ENCODE results near the gene ZFP36L1.

ZFP36L1 gene

GRCh38 chr14:68792979-68793733 lies at the start of gene ZFP36L1:
Gene ZFP36L1 (minus strand): TSS chr14:68793067. CDS start chr14:68792938, 129 bp downstream.
- peak; percentile 73 to 88 for DNase-seq (ENCODE audit: low read depth in 2 of 2)

- no peak for DNase-seq (ENCODE audit: low read depth in 2 of 2)
Observed at GRCh38 chr14:68842298-68842697, 49.4 kb upstream of the ZFP36L1 start.

DNA sequence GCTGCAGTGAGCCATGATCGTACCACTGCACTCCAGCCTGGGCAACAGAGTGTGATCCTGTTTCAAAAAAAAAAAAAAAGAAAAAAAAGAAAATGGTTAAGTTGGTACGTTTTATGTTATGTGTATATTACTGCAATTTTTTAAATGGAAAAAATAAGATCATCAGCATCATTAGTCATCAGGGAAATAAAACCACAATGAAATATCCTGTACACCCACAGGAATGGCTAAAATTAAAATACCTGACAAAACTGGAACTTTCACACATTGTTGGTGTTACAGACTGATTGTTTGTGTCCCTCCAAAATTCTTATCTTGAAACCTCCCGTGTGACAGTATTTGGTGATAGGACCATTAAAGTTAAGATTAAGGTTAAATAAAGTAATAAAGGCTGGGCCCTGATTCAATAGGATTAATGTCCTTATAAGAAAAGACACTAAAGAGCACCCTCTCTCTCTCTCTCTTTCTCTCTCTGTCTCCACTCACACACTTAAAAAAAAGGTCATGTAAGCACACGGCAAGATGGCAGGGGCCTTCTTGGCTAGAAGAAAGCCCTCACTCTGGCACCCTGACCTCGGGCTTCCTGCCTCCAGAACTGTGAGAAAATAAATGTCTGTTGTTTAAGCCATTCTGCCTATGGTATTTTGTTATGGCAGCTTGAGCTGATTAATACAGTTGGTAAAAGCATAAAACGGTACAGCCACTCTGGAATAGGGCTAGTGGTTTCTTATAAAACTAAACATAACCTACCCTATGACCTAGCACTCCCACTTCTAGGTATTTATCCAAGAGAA lies 48.3 kb upstream of the ZFP36L1 start:
- DNase-seq (ENCODE audit: low read depth in 2 of 2) = no peak

GRCh38 chr14:68840454-68840853 lies 47.6 kb upstream of the ZFP36L1 start:
- no peak for DNase-seq (ENCODE audit: low read depth in 2 of 2)

- no peak for DNase-seq (ENCODE audit: low read depth in 2 of 2)
Observed at GRCh38 chr14:68836082-68836481, 43.2 kb upstream of the ZFP36L1 start.

DNA sequence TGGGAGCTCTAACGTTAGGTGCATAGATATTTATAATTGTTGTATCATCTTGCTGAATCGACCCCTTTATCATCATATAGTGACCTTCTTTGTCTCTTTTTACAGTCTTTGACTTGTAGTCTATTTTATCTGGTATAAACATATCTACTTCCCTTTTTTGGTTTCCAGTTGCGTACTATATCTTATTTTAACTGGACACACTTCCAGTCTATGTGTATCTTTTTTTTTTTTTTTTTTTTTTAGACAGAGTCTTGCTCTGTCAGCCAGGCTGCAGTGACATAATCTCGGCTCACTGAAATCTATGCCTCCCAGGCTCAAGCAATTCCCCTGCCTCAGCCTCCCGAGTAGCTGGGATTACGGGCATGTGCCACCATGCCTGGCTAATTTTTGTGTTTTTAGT lies 41.9 kb upstream of the ZFP36L1 start:
- DNase-seq (ENCODE audit: low read depth in 2 of 2) = no peak

DNA sequence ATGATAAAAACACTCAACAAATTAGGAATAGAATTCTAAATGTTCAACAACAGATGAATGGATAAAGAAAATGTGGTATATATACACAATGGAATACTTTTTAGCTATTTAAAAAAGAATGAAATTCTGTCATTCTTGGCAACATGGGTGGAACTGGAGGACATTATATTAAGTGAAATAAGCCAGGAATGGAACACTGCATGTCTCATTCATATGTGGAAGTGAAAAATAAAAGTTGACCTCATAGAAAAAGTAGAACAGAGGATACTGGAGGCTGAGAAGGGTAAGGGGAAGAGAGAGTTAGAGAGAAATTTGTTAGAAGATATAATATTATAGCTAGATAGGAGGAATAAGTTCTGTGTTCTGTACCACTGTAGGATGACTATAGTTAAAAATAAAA lies 35.8 kb upstream of the ZFP36L1 start:
- no peak for DNase-seq (ENCODE audit: low read depth in 2 of 2)

GRCh38 chr14:68825729-68826128 lies 32.9 kb upstream of the ZFP36L1 start:
- no peak for DNase-seq (ENCODE audit: low read depth in 2 of 2)

DNA sequence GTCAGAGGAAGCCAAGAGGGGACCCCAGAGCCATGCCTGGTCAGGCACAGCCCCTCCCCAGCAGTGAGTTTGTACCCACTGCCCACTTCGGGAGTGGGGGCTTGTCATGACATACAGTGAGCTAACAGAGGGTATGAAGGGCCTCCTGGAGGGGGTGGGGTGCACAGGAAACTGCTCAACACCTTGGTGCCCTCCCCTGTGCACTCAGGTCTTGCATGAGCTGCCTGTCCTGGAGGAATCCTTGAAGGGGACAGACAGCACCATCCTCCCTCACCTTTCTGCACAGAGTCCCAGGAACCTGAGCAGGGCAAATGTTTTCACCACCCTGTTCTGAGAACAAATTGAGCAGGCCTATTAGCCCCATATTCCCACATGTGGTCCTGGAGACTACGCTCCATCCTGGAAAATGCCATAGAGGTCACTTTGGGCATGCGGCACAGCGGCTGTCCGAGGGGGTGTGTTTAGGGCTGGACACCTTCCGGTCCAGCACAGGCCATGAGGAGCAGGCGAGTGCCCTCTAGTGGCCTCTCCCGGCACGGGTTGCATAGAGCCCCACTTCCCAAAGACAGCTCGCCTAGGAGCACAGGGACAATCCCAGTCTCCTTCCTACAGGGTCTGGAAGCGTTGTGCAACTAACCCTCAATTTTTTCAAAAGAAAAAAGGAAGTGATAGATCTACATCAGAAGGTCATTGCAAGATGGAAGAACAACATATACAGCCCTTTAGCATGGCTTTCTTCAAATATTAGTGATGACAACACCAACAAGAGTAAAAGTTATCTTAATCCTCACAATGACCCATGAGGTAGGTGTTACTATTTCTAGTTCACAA lies 31.9 kb upstream of the ZFP36L1 start:
- peak in 1 of 2 donors; percentile 37 for DNase-seq (ENCODE audit: low read depth in 2 of 2)

GRCh38 chr14:68824207-68824516 lies 31.3 kb upstream of the ZFP36L1 start:
- no peak for DNase-seq (ENCODE audit: low read depth in 2 of 2)

- DNase-seq (ENCODE audit: low read depth in 2 of 2) = no peak
Observed at GRCh38 chr14:68823434-68824206, 30.8 kb upstream of the ZFP36L1 start.

GRCh38 chr14:68822926-68823325 lies 30.1 kb upstream of the ZFP36L1 start:
- DNase-seq (ENCODE audit: low read depth in 2 of 2) = no peak

DNA sequence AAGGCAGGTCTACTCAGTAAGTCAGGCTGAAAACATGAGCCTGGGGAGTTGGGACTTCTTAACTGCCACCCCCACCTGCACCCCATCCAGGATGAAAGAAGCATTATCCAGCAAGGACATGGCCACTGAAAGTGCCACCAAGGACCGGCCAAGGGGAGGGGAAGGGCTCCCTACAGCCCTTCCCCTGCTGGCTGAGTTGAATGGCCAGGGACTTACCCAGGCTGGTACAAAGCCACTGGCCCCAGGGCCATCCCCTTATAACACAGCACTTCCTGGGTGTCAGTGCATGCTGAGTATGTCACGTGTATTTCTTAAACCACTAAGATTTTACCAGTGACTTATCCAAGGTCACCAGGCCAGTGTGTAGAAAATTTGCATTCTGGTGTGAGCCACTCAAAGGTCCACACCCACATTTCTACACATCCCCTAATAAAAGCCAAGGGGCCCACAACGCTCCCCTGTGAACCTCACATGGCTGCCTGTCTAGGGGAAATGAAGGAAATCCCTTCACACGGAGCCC lies 29.3 kb upstream of the ZFP36L1 start:
- no peak for DNase-seq (ENCODE audit: low read depth in 2 of 2)

DNA sequence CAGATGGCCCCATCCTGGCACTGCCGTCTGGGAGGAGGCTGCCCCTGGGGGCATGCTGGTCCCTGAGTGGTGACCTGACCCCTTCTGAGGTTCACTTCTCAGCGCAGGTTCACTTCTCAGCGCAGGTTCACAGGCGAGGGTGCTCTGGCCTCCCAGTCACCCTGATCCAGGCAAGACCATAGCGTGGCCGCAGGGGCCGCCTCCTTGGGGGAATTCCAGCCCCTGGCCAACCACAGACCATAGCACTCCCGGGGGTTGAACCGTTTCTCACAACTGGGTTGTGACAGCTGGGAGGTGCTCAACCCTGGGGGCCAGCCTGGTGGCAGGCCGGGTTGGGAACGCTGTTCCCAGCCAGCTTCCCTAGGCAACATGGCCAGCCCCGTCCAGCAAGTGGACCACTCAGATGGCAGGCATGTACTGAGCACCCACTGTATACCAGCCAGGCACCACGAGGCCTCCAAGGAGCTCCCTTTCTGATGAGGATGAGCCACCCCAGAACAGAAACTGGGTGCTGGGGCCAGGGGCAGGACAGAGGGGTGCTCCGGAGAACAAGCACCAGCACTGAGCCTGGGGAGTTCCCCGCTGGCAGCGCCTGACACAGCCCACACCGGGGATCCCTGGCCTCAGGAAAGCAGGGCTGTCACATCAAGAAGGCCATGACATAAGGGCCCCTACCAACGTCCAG lies 28.3 kb upstream of the ZFP36L1 start:
- DNase-seq (ENCODE audit: low read depth in 2 of 2) = no peak

DNA sequence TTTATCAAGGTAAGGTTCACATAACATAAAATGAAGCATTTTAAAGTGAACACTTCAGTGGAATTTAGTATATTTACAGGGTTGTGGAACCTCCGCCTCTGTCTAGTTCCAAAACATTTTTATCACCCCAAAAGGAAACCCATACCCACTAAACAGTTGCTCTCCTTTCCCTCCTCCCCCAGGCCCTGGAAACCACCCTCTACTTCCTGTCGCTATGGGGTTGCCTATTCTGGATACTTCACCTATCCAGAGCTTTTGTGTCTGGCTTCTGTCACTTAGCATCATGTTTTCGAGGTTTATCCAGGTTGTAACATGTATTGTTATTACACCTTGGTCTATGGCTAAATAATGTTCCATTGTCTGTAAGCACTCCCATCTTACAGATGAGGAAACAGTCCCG lies 27.7 kb upstream of the ZFP36L1 start:
- DNase-seq (ENCODE audit: low read depth in 2 of 2) = no peak

- DNase-seq (ENCODE audit: low read depth in 2 of 2) = no peak
Observed at GRCh38 chr14:68820119-68820518, 27.3 kb upstream of the ZFP36L1 start.

DNA sequence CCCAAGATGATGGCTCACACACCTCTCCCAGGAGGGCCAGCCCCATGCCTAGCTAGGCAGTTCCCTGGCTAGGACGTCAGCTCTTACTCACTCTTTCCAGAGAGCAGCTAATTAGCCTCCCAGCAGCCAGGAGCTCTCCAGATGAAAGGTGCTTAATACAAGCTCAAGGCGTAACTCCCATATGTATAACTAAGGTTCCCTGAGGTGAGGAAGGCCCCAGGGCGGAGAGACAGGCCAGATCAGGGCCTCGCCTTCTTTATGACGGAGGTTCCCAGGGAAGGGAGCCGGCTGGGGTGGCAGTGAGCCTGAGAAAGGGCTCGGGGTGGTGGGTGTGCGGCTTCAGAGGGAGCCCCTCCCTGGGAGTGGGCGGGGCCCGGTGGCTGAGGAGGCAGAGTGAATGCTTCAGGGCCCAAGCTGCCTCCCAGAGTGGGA lies 26.4 kb upstream of the ZFP36L1 start:
- peak in 1 of 2 donors; percentile 36 for DNase-seq (ENCODE audit: low read depth in 2 of 2)

- DNase-seq (ENCODE audit: low read depth in 2 of 2) = no peak
Observed at GRCh38 chr14:68817506-68818212, 24.8 kb upstream of the ZFP36L1 start.

DNA sequence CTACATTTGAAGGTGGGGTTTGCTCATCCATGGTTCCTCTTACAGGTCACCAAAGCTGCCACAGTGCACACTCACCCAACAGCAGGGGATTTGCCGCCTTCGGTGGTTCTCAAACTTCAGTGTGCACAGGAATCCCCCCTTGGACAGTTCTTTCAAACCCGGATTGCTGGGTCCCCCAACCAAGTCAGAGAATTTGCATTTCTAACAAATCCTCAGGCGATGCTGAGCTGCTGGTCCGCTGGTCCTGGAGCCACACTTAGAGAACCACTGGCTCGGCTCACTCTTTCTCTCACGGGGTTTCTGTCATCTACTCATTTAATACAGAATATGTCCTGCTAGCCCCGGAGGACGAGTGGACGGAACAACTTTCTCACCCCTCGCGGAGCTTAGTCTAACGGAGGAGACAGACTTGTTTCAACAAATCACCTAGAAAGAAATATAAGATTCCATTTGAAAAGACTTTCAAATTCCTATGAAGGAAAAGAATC lies 24.1 kb upstream of the ZFP36L1 start:
- DNase-seq (ENCODE audit: low read depth in 2 of 2) = no peak

Measured in stimulated activated CD4-positive, alpha-beta T cell treated with anti-CD3 and anti-CD28 coated beads, Interleukin-4, amount 100 ng/mL, for 48 hours (primary cell).